ENCODE measurements around the gene LOXL3. TPM values are rescaled to one million over a fixed set of nuclear protein-coding genes. Genes with fewer than 3 reads are reported as not detected.

Gene LOXL3
- polyA plus RNA-seq, 1 donor from 2014 or later = 20.1 TPM

- Histone ChIP-seq H3K9me3 (ENCODE audit: low read length) (no peaks in the 10 kb centered on the region), H3K27ac (ENCODE audit: low read length) (no peak overlapping the region), H3K36me3 (ENCODE audit: insufficient read depth, low read length) (no peaks in the 10 kb centered on the region), H3K27me3 (ENCODE audit: insufficient read depth, low read depth, low read length) (no peaks in the 10 kb centered on the region), H4K20me1 (ENCODE audit: insufficient read depth) (no peaks in the 10 kb centered on the region), H2AFZ (ENCODE audit: low read depth, low read length) (no peak overlapping the region), H3K9me2 (ENCODE audit: insufficient read depth, low read length) (no peaks in the 10 kb centered on the region), H3K4me2 (ENCODE audit: low read length) (no peak overlapping the region), H3K4me3 (ENCODE audit: low read length) (no peak overlapping the region), H3K79me2 (replicated peaks; ENCODE audit: insufficient read depth, low read length) (no peaks in the 10 kb centered on the region), H3F3A (ENCODE audit: insufficient read depth, low read length, poor library complexity, severe bottlenecking) (no peaks in the 10 kb centered on the region), H3K9ac (ENCODE audit: low read length) (no peak overlapping the region)
- TF ChIP-seq CTCF (IDR thresholded peaks at IDR 0.05; ENCODE audit: poor library complexity, severe bottlenecking) (no peak), SMC3 (conservative IDR thresholded peaks at IDR 0.05; ENCODE audit: poor library complexity) (no peak), EZH2 (IDR thresholded peaks at IDR 0.05; ENCODE audit: borderline replicate concordance, insufficient read depth, low read length, poor library complexity, severe bottlenecking) (no peak), TAF1 (IDR thresholded peaks at IDR 0.05; ENCODE audit: low read depth) (no peak)
Observed at GRCh38 chr2:74585406-74586185, 31.9 kb upstream of the LOXL3 start.

GRCh38 chr2:74584088-74584645 lies 30.4 kb upstream of the LOXL3 start:
- Histone ChIP-seq H3K27me3 (ENCODE audit: insufficient read depth, low read depth, low read length) (no peaks in the 10 kb centered on the region), H3K27ac (ENCODE audit: low read length) (no peak overlapping the region)

More at GRCh38 chr2:74584088-74584645, 30.4 kb upstream of the LOXL3 start:
- no peaks in the 10 kb centered on the region for H3K9me3 ChIP-seq (ENCODE audit: low read length)
- no peaks in the 10 kb centered on the region for H3K36me3 ChIP-seq (ENCODE audit: insufficient read depth, low read length)
- H3K79me2 ChIP-seq (replicated peaks; ENCODE audit: insufficient read depth, low read length) = no peaks in the 10 kb centered on the region
- no peak overlapping the region for H3K4me3 ChIP-seq (ENCODE audit: low read length)
- H3K4me2 ChIP-seq (ENCODE audit: low read length) = no peak overlapping the region
- H3K9me2 ChIP-seq (ENCODE audit: insufficient read depth, low read length) = no peaks in the 10 kb centered on the region
- H3F3A ChIP-seq (ENCODE audit: insufficient read depth, low read length, poor library complexity, severe bottlenecking) = no peaks in the 10 kb centered on the region
- H2AFZ ChIP-seq (ENCODE audit: low read depth, low read length) = no peak overlapping the region
- no peak overlapping the region for H3K9ac ChIP-seq (ENCODE audit: low read length)
- H4K20me1 ChIP-seq (ENCODE audit: insufficient read depth) = no peaks in the 10 kb centered on the region
- TF ChIP-seq SMC3 (conservative IDR thresholded peaks at IDR 0.05; ENCODE audit: poor library complexity) = no peak
- TF ChIP-seq EP300 (conservative IDR thresholded peaks at IDR 0.05; ENCODE audit: poor library complexity, severe bottlenecking) = no peak
- TF ChIP-seq EZH2 (IDR thresholded peaks at IDR 0.05; ENCODE audit: borderline replicate concordance, insufficient read depth, low read length, poor library complexity, severe bottlenecking) = no peak
- TF ChIP-seq TAF1 (IDR thresholded peaks at IDR 0.05; ENCODE audit: low read depth) = no peak
- TF ChIP-seq MXI1 (conservative IDR thresholded peaks at IDR 0.05; ENCODE audit: poor library complexity, severe bottlenecking) = no peak
- no peak for TF ChIP-seq CTCF (IDR thresholded peaks at IDR 0.05; ENCODE audit: poor library complexity, severe bottlenecking)
- TF ChIP-seq RAD21 (conservative IDR thresholded peaks at IDR 0.05) = no peak
- TF ChIP-seq REST (IDR thresholded peaks at IDR 0.05; ENCODE audit: borderline replicate concordance) = no peak
- no peak for TF ChIP-seq POLR2AphosphoS5 (IDR thresholded peaks at IDR 0.05)
